ENCODE results near the gene COL9A1.
"Not testable (repeated sequence)": the region's sequence is repeated elsewhere in the genome, so short reads cannot be mapped to it uniquely, and the experiment has no call there.

The COL9A1 gene

GRCh38 chr6:70303034-70303525, at the start of gene COL9A1:
COL9A1 (minus strand) TSS chr6:70303084; CDS start chr6:70302924, 160 bp downstream.
- DNase-seq = no peak

- DNase-seq = no peak
Observed at GRCh38 chr6:70351461-70351860, 48.6 kb upstream of the COL9A1 start.

- no peak for DNase-seq
Observed at GRCh38 chr6:70345619-70346018, 42.7 kb upstream of the COL9A1 start.

GRCh38 chr6:70343313-70343712, 40.4 kb upstream of the COL9A1 start:
- no peak for DNase-seq

GRCh38 chr6:70339810-70340209, 36.9 kb upstream of the COL9A1 start:
- not testable (repeated sequence) for DNase-seq

GRCh38 chr6:70338775-70339174, 35.9 kb upstream of the COL9A1 start:
- DNase-seq = no peak

- DNase-seq = no peak
Observed at GRCh38 chr6:70337743-70338105, 34.8 kb upstream of the COL9A1 start.

GRCh38 chr6:70336996-70337742, 34.3 kb upstream of the COL9A1 start:
- DNase-seq = no peak

- no peak for DNase-seq
Observed at GRCh38 chr6:70327036-70327435, 24.2 kb upstream of the COL9A1 start.

GRCh38 chr6:70325009-70325408, 22.1 kb upstream of the COL9A1 start:
- DNase-seq = no peak

GRCh38 chr6:70317799-70318198, 14.9 kb upstream of the COL9A1 start:
- DNase-seq = not testable (repeated sequence)

- DNase-seq = no peak
Observed at GRCh38 chr6:70315079-70315751, 12.3 kb upstream of the COL9A1 start.

- DNase-seq = no peak
Observed at GRCh38 chr6:70314296-70314695, 11.4 kb upstream of the COL9A1 start.

- DNase-seq = no peak
Observed at GRCh38 chr6:70312165-70312745, 9.4 kb upstream of the COL9A1 start.

- DNase-seq = peak; percentile 16
Observed at GRCh38 chr6:70310063-70310694, 7.3 kb upstream of the COL9A1 start.

- no peak for DNase-seq
Observed at GRCh38 chr6:70309243-70309642, 6.4 kb upstream of the COL9A1 start.

- DNase-seq = not testable (repeated sequence)
Observed at GRCh38 chr6:70308142-70308541, 5.3 kb upstream of the COL9A1 start.

GRCh38 chr6:70307008-70307407, 4.1 kb upstream of the COL9A1 start:
- DNase-seq = no peak

GRCh38 chr6:70304616-70305015, 1.7 kb upstream of the COL9A1 start:
- no peak for DNase-seq

- no peak for DNase-seq
Observed at GRCh38 chr6:70299456-70299855, 3.4 kb downstream of the COL9A1 start.

GRCh38 chr6:70298068-70298467, 4.8 kb downstream of the COL9A1 start:
- no peak for DNase-seq

- no peak for DNase-seq
Observed at GRCh38 chr6:70292193-70292592, 10.7 kb downstream of the COL9A1 start.

- no peak for DNase-seq
Observed at GRCh38 chr6:70289299-70289698, 13.6 kb downstream of the COL9A1 start.

- DNase-seq = no peak
Observed at GRCh38 chr6:70286905-70287304, 16.0 kb downstream of the COL9A1 start.
